ENCODE results near the gene PRIM2.
"Not testable (repeated sequence)": the region's sequence is repeated elsewhere in the genome, so short reads cannot be mapped to it uniquely, and the experiment has no call there.

The PRIM2 gene

GRCh38 chr6:57631773-57632172 is 314.3 kb downstream of the PRIM2 start:
- DNase-seq: not testable (repeated sequence)

- not testable (repeated sequence) for DNase-seq
These were observed 341.1 kb downstream of the PRIM2 start for GRCh38 chr6:57658526-57658925.

GRCh38 chr6:57659794-57660193 is 342.4 kb downstream of the PRIM2 start:
- DNase-seq: not testable (repeated sequence)

GRCh38 chr6:57660940-57661339 is 343.5 kb downstream of the PRIM2 start:
- not testable (repeated sequence) for DNase-seq

GRCh38 chr6:57668108-57668507 is 350.7 kb downstream of the PRIM2 start:
- DNase-seq: not testable (repeated sequence)

GRCh38 chr6:57671237-57671636 is 353.8 kb downstream of the PRIM2 start:
- DNase-seq: not testable (repeated sequence)

- DNase-seq: not testable (repeated sequence)
These were observed 354.7 kb downstream of the PRIM2 start for GRCh38 chr6:57671937-57672627.

GRCh38 chr6:57673281-57673680 is 355.9 kb downstream of the PRIM2 start:
- DNase-seq: not testable (repeated sequence)

- DNase-seq: not testable (repeated sequence)
These were observed 358.0 kb downstream of the PRIM2 start for GRCh38 chr6:57675386-57675785.

- DNase-seq: not testable (repeated sequence)
These were observed 379.0 kb downstream of the PRIM2 start for GRCh38 chr6:57696382-57696781.

Measured in activated T-cell treated with anti-CD3 and anti-CD28 coated beads, Interleukin-2, amount 50 U/mL, for 48 hours (primary cell).